Esophagus squamous epithelium (tissue), 4 donors: ENCODE data around the gene APOL1.

ENCODE experiments used
- CTCF ChIP-seq, 6 experiments: fragments of 450-650 bp in 4 of 6; fragments of 200-600 bp in 2 of 6; sonication (generic) in 2 of 6; IDR thresholded peaks; one replicate each; pipeline ENCODE4 v1.5.1; 2016 to 2019; ENCODE audit warnings: antibody characterized with exemption in 6 of 6, mild to moderate bottlenecking in 4 of 6, moderate library complexity in 4 of 6
- POLR2A ChIP-seq, 4 donors: fragments of 450-650 bp; IDR thresholded peaks; one replicate each; pipeline ENCODE4 v1.6.1; 2017; ENCODE audit warnings: antibody characterized with exemption in 4 of 4, mild to moderate bottlenecking in 4 of 4, moderate library complexity in 3 of 4

GRCh38 chr22:36204632-36205015 is 48.3 kb upstream of the APOL1 start:
- TF ChIP-seq CTCF (IDR thresholded peaks at IDR 0.05) (no peak), POLR2A (IDR thresholded peaks at IDR 0.05) (no peak)
